Measurements from ENCODE around the gene FRMD4B. TPM values are rescaled to one million over a fixed set of nuclear protein-coding genes. Genes with fewer than 3 reads are reported as not detected.

Gene FRMD4B
- total RNA-seq, 1 donor from 2014 or later = 140 TPM

GRCh38 chr3:69405067-69405466, 19.2 kb upstream of the FRMD4B start:
- no peak for DNase-seq (ENCODE audit: low spot score in 2 of 2, unreplicated experiment in 2 of 2)
- TF ChIP-seq CTCF (IDR thresholded peaks at IDR 0.05; ENCODE audit: unreplicated experiment) = no peak
- no peaks in the 10 kb centered on the region for H3K36me3 Mint-ChIP-seq
- H3K4me3 Mint-ChIP-seq = no peak overlapping the region
- H3K4me1 Mint-ChIP-seq = peaks cover 14% of the 10 kb centered on the region
- peaks cover 8% of the 10 kb centered on the region for H3K9me3 Mint-ChIP-seq
- no peak overlapping the region for H3K27ac Mint-ChIP-seq
- H3K27me3 Mint-ChIP-seq (ENCODE audit: low read depth) = no peaks in the 10 kb centered on the region

GRCh38 chr3:69403454-69403853, 17.6 kb upstream of the FRMD4B start:
- no peak for DNase-seq (ENCODE audit: low spot score in 2 of 2, unreplicated experiment in 2 of 2)
- Mint-ChIP-seq H3K9me3 (peaks cover 8% of the 10 kb centered on the region), H3K27ac (peak overlapping the region; percentile 87), H3K36me3 (no peaks in the 10 kb centered on the region), H3K4me3 (no peak overlapping the region), H3K27me3 (ENCODE audit: low read depth) (peaks cover 2% of the 10 kb centered on the region), H3K4me1 (peaks cover 14% of the 10 kb centered on the region)
- TF ChIP-seq CTCF (IDR thresholded peaks at IDR 0.05; ENCODE audit: unreplicated experiment) = no peak

GRCh38 chr3:69400683-69401082, 14.8 kb upstream of the FRMD4B start:
- no peak overlapping the region for H3K4me3 Mint-ChIP-seq
- H3K36me3 Mint-ChIP-seq = no peaks in the 10 kb centered on the region
- peaks cover 2% of the 10 kb centered on the region for H3K27me3 Mint-ChIP-seq (ENCODE audit: low read depth)
- TF ChIP-seq CTCF (IDR thresholded peaks at IDR 0.05; ENCODE audit: unreplicated experiment) = no peak
- H3K4me1 Mint-ChIP-seq = peaks cover 14% of the 10 kb centered on the region
- no peak for DNase-seq (ENCODE audit: low spot score in 2 of 2, unreplicated experiment in 2 of 2)
- H3K9me3 Mint-ChIP-seq = peaks cover 16% of the 10 kb centered on the region
- H3K27ac Mint-ChIP-seq = no peak overlapping the region

GRCh38 chr3:69392850-69393249, 7.0 kb upstream of the FRMD4B start:
- Mint-ChIP-seq H3K4me3 (no peak overlapping the region), H3K9me3 (peaks cover 8% of the 10 kb centered on the region), H3K4me1 (no peaks in the 10 kb centered on the region), H3K27ac (no peak overlapping the region), H3K27me3 (ENCODE audit: low read depth) (peaks cover 28% of the 10 kb centered on the region), H3K36me3 (no peaks in the 10 kb centered on the region)
- no peak for TF ChIP-seq CTCF (IDR thresholded peaks at IDR 0.05; ENCODE audit: unreplicated experiment)
- DNase-seq (ENCODE audit: low spot score in 2 of 2, unreplicated experiment in 2 of 2) = no peak

- no peaks in the 10 kb centered on the region for H3K4me1 Mint-ChIP-seq
- no peak overlapping the region for H3K4me3 Mint-ChIP-seq
- no peak for TF ChIP-seq CTCF (IDR thresholded peaks at IDR 0.05; ENCODE audit: unreplicated experiment)
- H3K9me3 Mint-ChIP-seq = peaks cover 6% of the 10 kb centered on the region
- no peak for DNase-seq (ENCODE audit: low spot score in 2 of 2, unreplicated experiment in 2 of 2)
- H3K27me3 Mint-ChIP-seq (ENCODE audit: low read depth) = peaks cover 32% of the 10 kb centered on the region
- no peaks in the 10 kb centered on the region for H3K36me3 Mint-ChIP-seq
- H3K27ac Mint-ChIP-seq = no peak overlapping the region
Observed at GRCh38 chr3:69392415-69392814, 6.5 kb upstream of the FRMD4B start.

- DNase-seq (ENCODE audit: low spot score in 2 of 2, unreplicated experiment in 2 of 2) = no peak
- Mint-ChIP-seq H3K9me3 (no peaks in the 10 kb centered on the region), H3K4me1 (peaks cover under 1% of the 10 kb centered on the region), H3K27me3 (ENCODE audit: low read depth) (peaks cover 41% of the 10 kb centered on the region), H3K4me3 (no peak overlapping the region), H3K36me3 (no peaks in the 10 kb centered on the region), H3K27ac (no peak overlapping the region)
- TF ChIP-seq CTCF (IDR thresholded peaks at IDR 0.05; ENCODE audit: unreplicated experiment) = no peak
Observed at GRCh38 chr3:69391554-69391953, 5.7 kb upstream of the FRMD4B start.

All from mesothelial cell of epicardium (in vitro differentiated cells).